ENCODE results near the gene AOPEP. TPM values are rescaled to one million over a fixed set of nuclear protein-coding genes. Genes with fewer than 3 reads are reported as not detected.

The AOPEP gene
- total RNA-seq, 1 donor from 2014 or later = 79.7 TPM

- Histone ChIP-seq H3K4me1 (no peaks in the 10 kb centered on the region), H3K27ac (no peak overlapping the region), H3K27me3 (no peaks in the 10 kb centered on the region), H3K4me3 (no peak overlapping the region), H3K36me3 (no peaks in the 10 kb centered on the region), H3K9me3 (no peaks in the 10 kb centered on the region)
- DNase-seq (no peak), ATAC-seq (no peak)
- intact Hi-C loops (cut with DNase I) = no loop called here
- no peak for TF ChIP-seq CTCF (IDR thresholded peaks at IDR 0.05)
Observed at GRCh38 chr9:94693485-94694204, 32.9 kb upstream of the AOPEP start.

DNA sequence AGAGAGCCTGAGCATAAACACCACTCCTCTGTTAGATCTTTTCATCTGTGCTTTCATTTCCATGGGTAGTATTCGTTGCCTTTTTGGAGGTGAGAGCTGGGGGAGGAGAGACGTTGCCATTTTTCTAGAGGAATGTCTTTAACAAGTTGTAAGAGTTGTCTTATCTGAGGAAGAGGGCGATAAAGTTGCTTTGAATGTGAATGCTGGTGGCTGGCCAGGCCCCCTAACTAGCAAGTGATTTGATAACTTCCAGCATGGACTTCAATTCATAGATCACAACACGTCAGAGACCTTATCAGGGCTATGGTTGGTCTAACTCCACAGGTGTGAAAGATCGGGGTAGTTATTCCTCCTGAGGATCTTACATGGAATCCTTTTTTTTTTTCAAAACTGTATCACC lies 30.0 kb upstream of the AOPEP start:
- Histone ChIP-seq H3K4me1 (no peaks in the 10 kb centered on the region), H3K36me3 (no peaks in the 10 kb centered on the region), H3K27me3 (no peaks in the 10 kb centered on the region), H3K9me3 (no peaks in the 10 kb centered on the region), H3K4me3 (no peak overlapping the region), H3K27ac (no peak overlapping the region)
- no peak for TF ChIP-seq CTCF (IDR thresholded peaks at IDR 0.05)
- intact Hi-C loops (cut with DNase I) = no loop called here
- DNase-seq (no peak), ATAC-seq (no peak)

DNA sequence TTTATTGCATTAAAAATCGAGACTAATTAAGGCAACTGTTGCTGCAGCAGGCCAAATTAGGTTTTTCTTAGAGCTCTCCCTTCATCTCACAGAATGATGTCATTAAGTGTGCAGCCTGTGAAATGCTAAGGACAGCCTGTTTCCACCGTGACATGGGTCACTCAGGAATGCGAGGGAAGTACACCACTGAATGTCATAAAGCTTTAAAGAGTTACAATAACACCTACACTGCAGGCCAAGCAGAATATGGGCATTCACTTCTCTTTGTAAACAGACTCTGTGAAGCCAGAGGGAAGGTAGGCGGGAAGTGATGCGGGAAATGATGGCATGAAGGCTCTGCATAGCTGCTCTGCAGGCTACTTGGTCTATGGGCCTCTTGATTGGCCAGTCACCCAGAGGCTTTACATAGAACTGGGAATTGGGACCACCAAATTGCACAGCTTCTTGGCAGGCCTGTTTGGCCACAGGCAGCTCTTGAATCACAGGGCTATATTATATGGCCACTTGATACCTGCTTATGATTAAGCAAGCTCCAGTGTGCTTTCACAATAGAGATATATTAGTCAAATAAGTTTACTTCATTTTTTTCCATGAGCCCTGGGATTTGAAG lies 28.4 kb upstream of the AOPEP start:
- DNase-seq = no peak
- Histone ChIP-seq H3K36me3 (no peaks in the 10 kb centered on the region), H3K4me3 (no peak overlapping the region), H3K27me3 (no peaks in the 10 kb centered on the region), H3K27ac (peak overlapping the region; percentile 7), H3K9me3 (no peaks in the 10 kb centered on the region), H3K4me1 (no peaks in the 10 kb centered on the region)
- peak; percentile 92 for ATAC-seq
- no peak for TF ChIP-seq CTCF (IDR thresholded peaks at IDR 0.05)
- intact Hi-C loops (cut with DNase I) = no loop called here

DNA sequence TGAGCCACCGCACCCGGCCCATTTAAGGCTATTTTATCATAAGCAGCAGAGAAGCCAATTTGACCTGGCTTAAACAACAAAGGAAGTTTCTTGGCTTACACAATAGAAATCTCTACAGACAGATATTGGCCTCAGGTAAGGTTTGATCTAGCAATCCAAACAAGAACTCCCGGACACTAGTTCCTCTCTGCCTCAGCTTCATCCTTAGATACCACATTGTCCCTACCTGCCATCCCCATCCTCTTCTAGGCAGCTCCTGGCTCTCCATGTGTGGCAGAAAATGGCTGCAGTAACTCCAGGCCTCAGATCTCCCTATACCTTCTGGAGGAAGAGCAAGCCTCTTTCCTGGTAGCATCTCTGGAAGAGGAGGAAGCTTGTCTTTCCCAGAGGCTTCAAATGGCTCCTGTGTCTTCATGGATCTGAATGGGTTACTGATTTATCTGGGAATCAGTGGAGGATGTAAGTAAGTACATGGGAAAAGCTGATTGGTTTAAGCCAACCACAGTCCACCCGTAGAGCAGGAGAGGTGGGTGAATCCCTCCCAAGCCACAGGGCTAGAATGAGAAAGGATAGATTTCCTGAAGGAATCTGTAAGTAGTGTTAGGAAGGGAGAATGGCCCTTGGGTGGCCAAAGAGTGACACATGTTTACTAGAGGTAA lies 26.7 kb upstream of the AOPEP start:
- no peak for DNase-seq
- intact Hi-C loops (cut with DNase I) = no loop called here
- H3K27ac ChIP-seq = no peak overlapping the region
- H3K9me3 ChIP-seq = no peaks in the 10 kb centered on the region
- no peak for ATAC-seq
- H3K4me3 ChIP-seq = no peak overlapping the region
- H3K27me3 ChIP-seq = no peaks in the 10 kb centered on the region
- no peak for TF ChIP-seq CTCF (IDR thresholded peaks at IDR 0.05)
- H3K36me3 ChIP-seq = no peaks in the 10 kb centered on the region
- no peaks in the 10 kb centered on the region for H3K4me1 ChIP-seq

DNA sequence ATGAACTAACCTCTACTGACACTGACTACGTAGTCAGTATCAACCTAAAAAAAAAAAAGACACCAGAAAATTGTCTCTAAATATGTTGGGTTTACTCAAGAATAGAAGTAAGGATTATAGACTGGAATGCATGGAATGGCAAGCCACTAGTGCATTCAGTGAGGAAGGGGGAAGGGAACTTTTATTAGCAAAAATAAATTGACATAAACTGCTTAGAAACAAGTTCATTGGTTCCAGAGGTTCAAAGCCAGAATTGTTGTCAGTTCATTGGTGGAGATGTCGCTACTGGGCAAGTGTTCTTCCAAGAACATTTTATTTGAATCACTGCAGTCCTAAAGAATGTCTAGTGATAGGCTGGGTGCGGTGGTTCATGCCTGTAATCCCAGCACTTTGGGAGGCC lies 26.1 kb upstream of the AOPEP start:
- no peak for ATAC-seq
- no peaks in the 10 kb centered on the region for H3K4me1 ChIP-seq
- DNase-seq = no peak
- intact Hi-C loops (cut with DNase I) = no loop called here
- no peak for TF ChIP-seq CTCF (IDR thresholded peaks at IDR 0.05)
- H3K4me3 ChIP-seq = no peak overlapping the region
- H3K9me3 ChIP-seq = no peaks in the 10 kb centered on the region
- no peaks in the 10 kb centered on the region for H3K36me3 ChIP-seq
- no peak overlapping the region for H3K27ac ChIP-seq
- no peaks in the 10 kb centered on the region for H3K27me3 ChIP-seq

Measured in upper lobe of right lung (tissue), 1 donor.